ENCODE measurements around the gene VTN. TPM values are rescaled to one million over a fixed set of nuclear protein-coding genes. Genes with fewer than 3 reads are reported as not detected.

VTN gene
- polyA plus RNA-seq, 1 donor from 2014 or later = 1.5 TPM

- no peak overlapping the region for H3K4me2 ChIP-seq (ENCODE audit: low read length)
- TF ChIP-seq EZH2 (IDR thresholded peaks at IDR 0.05; ENCODE audit: borderline replicate concordance, insufficient read depth, low read length, poor library complexity, severe bottlenecking) = no peak
- TF ChIP-seq EP300 (conservative IDR thresholded peaks at IDR 0.05; ENCODE audit: poor library complexity, severe bottlenecking) = no peak
- no peak for TF ChIP-seq REST (IDR thresholded peaks at IDR 0.05; ENCODE audit: borderline replicate concordance)
- no peak for TF ChIP-seq MXI1 (conservative IDR thresholded peaks at IDR 0.05; ENCODE audit: poor library complexity, severe bottlenecking)
- no peak for TF ChIP-seq TAF1 (IDR thresholded peaks at IDR 0.05; ENCODE audit: low read depth)
- no peak for TF ChIP-seq RAD21 (conservative IDR thresholded peaks at IDR 0.05)
- no peak for TF ChIP-seq SMC3 (conservative IDR thresholded peaks at IDR 0.05; ENCODE audit: poor library complexity)
- TF ChIP-seq POLR2AphosphoS5 (IDR thresholded peaks at IDR 0.05) = no peak
- TF ChIP-seq CTCF (IDR thresholded peaks at IDR 0.05; ENCODE audit: poor library complexity, severe bottlenecking) = no peak
Measured at GRCh38 chr17:28394337-28395116, 24.4 kb upstream of the VTN start.

GRCh38 chr17:28392491-28392890 lies 22.4 kb upstream of the VTN start:
- Histone ChIP-seq H2AFZ (ENCODE audit: low read depth, low read length) (no peak overlapping the region), H3K27ac (ENCODE audit: low read length) (no peak overlapping the region), H3K4me3 (ENCODE audit: low read length) (no peak overlapping the region), H3K9me2 (ENCODE audit: insufficient read depth, low read length) (no peaks in the 10 kb centered on the region), H3K9me3 (ENCODE audit: low read length) (no peaks in the 10 kb centered on the region), H4K20me1 (ENCODE audit: insufficient read depth) (no peaks in the 10 kb centered on the region), H3K27me3 (ENCODE audit: insufficient read depth, low read depth, low read length) (no peaks in the 10 kb centered on the region), H3K36me3 (ENCODE audit: insufficient read depth, low read length) (peaks cover 5% of the 10 kb centered on the region), H3K9ac (ENCODE audit: low read length) (no peak overlapping the region), H3F3A (ENCODE audit: insufficient read depth, low read length, poor library complexity, severe bottlenecking) (no peaks in the 10 kb centered on the region), H3K4me2 (ENCODE audit: low read length) (no peak overlapping the region), H3K79me2 (replicated peaks; ENCODE audit: insufficient read depth, low read length) (no peaks in the 10 kb centered on the region)
- TF ChIP-seq REST (IDR thresholded peaks at IDR 0.05; ENCODE audit: borderline replicate concordance) (no peak), EZH2 (IDR thresholded peaks at IDR 0.05; ENCODE audit: borderline replicate concordance, insufficient read depth, low read length, poor library complexity, severe bottlenecking) (no peak), TAF1 (IDR thresholded peaks at IDR 0.05; ENCODE audit: low read depth) (no peak), RAD21 (conservative IDR thresholded peaks at IDR 0.05) (no peak), CTCF (IDR thresholded peaks at IDR 0.05; ENCODE audit: poor library complexity, severe bottlenecking) (no peak), SMC3 (conservative IDR thresholded peaks at IDR 0.05; ENCODE audit: poor library complexity) (no peak), MXI1 (conservative IDR thresholded peaks at IDR 0.05; ENCODE audit: poor library complexity, severe bottlenecking) (no peak)

More at GRCh38 chr17:28394337-28395116, 24.4 kb upstream of the VTN start:
- Histone ChIP-seq H3K4me3 (ENCODE audit: low read length) (no peak overlapping the region), H2AFZ (ENCODE audit: low read depth, low read length) (no peak overlapping the region), H3K27ac (ENCODE audit: low read length) (no peak overlapping the region), H3K36me3 (ENCODE audit: insufficient read depth, low read length) (peaks cover 5% of the 10 kb centered on the region), H3K9me3 (ENCODE audit: low read length) (no peaks in the 10 kb centered on the region), H4K20me1 (ENCODE audit: insufficient read depth) (no peaks in the 10 kb centered on the region), H3K9ac (ENCODE audit: low read length) (no peak overlapping the region), H3K27me3 (ENCODE audit: insufficient read depth, low read depth, low read length) (no peaks in the 10 kb centered on the region), H3K9me2 (ENCODE audit: insufficient read depth, low read length) (no peaks in the 10 kb centered on the region), H3K79me2 (replicated peaks; ENCODE audit: insufficient read depth, low read length) (no peaks in the 10 kb centered on the region), H3F3A (ENCODE audit: insufficient read depth, low read length, poor library complexity, severe bottlenecking) (no peaks in the 10 kb centered on the region)
